GF-D8 (cell line): ENCODE data around the gene KAT5.
"Not testable (repeated sequence)": the region's sequence is repeated elsewhere in the genome, so short reads cannot be mapped to it uniquely, and the experiment has no call there.

Source experiments
- DNase-seq: peaks from one replicate; lab custom pipeline; 2025; lab: John Stamatoyannopoulos, UW

Gene KAT5

GRCh38 chr11:65711785-65712632 lies at the start of gene KAT5:
Gene KAT5 (plus strand): TSS chr11:65712252. CDS start chr11:65712268, 16 bp downstream.
- peak; percentile 93 for DNase-seq

- DNase-seq: peak; percentile 71
Observed at GRCh38 chr11:65662799-65663638, 49.0 kb upstream of the KAT5 start, which contains the start of gene RELA. Gene RELA (minus strand): TSS chr11:65662916. CDS start chr11:65662832, 84 bp downstream.

GRCh38 chr11:65663639-65664200 lies 48.3 kb upstream of the KAT5 start:
- DNase-seq: no peak

GRCh38 chr11:65672180-65672860 lies 39.7 kb upstream of the KAT5 start:
- DNase-seq: no peak

GRCh38 chr11:65672982-65673381 lies 39.1 kb upstream of the KAT5 start:
- DNase-seq: no peak

GRCh38 chr11:65680192-65680743 lies 31.8 kb upstream of the KAT5 start:
- no peak for DNase-seq

- not testable (repeated sequence) for DNase-seq
Observed at GRCh38 chr11:65683480-65683879, 28.6 kb upstream of the KAT5 start.

- no peak for DNase-seq
Observed at GRCh38 chr11:65685981-65686380, 26.1 kb upstream of the KAT5 start.

GRCh38 chr11:65691847-65692246 lies 20.2 kb upstream of the KAT5 start:
- not testable (repeated sequence) for DNase-seq

GRCh38 chr11:65692367-65692766 lies 19.7 kb upstream of the KAT5 start:
- no peak for DNase-seq

- no peak for DNase-seq
Observed at GRCh38 chr11:65695459-65696241, 16.4 kb upstream of the KAT5 start.

- no peak for DNase-seq
Observed at GRCh38 chr11:65696802-65697552, 15.1 kb upstream of the KAT5 start.

- DNase-seq: no peak
Observed at GRCh38 chr11:65698205-65698604, 13.8 kb upstream of the KAT5 start.

GRCh38 chr11:65699306-65699705 lies 12.7 kb upstream of the KAT5 start:
- no peak for DNase-seq

GRCh38 chr11:65700399-65700798 lies 11.7 kb upstream of the KAT5 start:
- DNase-seq: peak; percentile 50

GRCh38 chr11:65701686-65702085 lies 10.4 kb upstream of the KAT5 start:
- no peak for DNase-seq

- DNase-seq: no peak
Observed at GRCh38 chr11:65703846-65704245, 8.2 kb upstream of the KAT5 start.

GRCh38 chr11:65706303-65706763 lies 5.7 kb upstream of the KAT5 start:
- DNase-seq: peak; percentile 32

- DNase-seq: not testable (repeated sequence)
Observed at GRCh38 chr11:65707002-65707401, 5.0 kb upstream of the KAT5 start.

GRCh38 chr11:65708451-65708850 lies 3.6 kb upstream of the KAT5 start:
- DNase-seq: no peak
